Stimulated activated effector memory CD8-positive, alpha-beta T cell treated with anti-CD3 and anti-CD28 coated beads, Interleukin-12 subunit alpha, Interleukin-12 subunit beta, amount 100 ng/mL, for 72 hours (primary cell): ENCODE results near the gene GTF3C5.
"Not testable (repeated sequence)": the region's sequence is repeated elsewhere in the genome, so short reads cannot be mapped to it uniquely, and the experiment has no call there.

ENCODE experiments used
- ATAC-seq: fragments of 150-1000 bp; cut with Tn5 transposase; 2 replicates; pipeline ENCODE4 v1.10.0; 2021
- DNase-seq, 2 donors: peaks; one replicate each; pipeline ENCODE4 v3.0.0; 2021 to 2022; ENCODE audit warnings: low spot score in 2 of 2
- H3K27ac Mint-ChIP-seq: one replicate; pipeline ENCODE4 v1.8.0; 2022; ENCODE audit warnings: mild to moderate bottlenecking, mixed read lengths
- H3K36me3 Mint-ChIP-seq: one replicate; pipeline ENCODE4 v1.8.0; 2022; ENCODE audit warnings: mild to moderate bottlenecking, mixed read lengths
- H3K4me1 Mint-ChIP-seq: one replicate; pipeline ENCODE4 v1.8.0; 2022; ENCODE audit warnings: mixed read lengths
- H3K4me3 Mint-ChIP-seq: one replicate; pipeline ENCODE4 v1.8.0; 2022; ENCODE audit warnings: mild to moderate bottlenecking, mixed read lengths
- H3K9me3 Mint-ChIP-seq: one replicate; pipeline ENCODE4 v1.8.0; 2022; ENCODE audit warnings: mixed read lengths

Gene GTF3C5

GRCh38 chr9:133074111-133074651, 43.4 kb downstream of the GTF3C5 start:
- no peak overlapping the region for H3K4me3 Mint-ChIP-seq
- H3K27ac Mint-ChIP-seq = no peak overlapping the region
- H3K4me1 Mint-ChIP-seq = no peaks in the 10 kb centered on the region
- DNase-seq (no peak), ATAC-seq (no peak)
- H3K9me3 Mint-ChIP-seq = no peaks in the 10 kb centered on the region
- H3K36me3 Mint-ChIP-seq = peaks cover 12% of the 10 kb centered on the region

GRCh38 chr9:133075925-133076630, 45.3 kb downstream of the GTF3C5 start:
- no peak overlapping the region for H3K27ac Mint-ChIP-seq
- peaks cover 5% of the 10 kb centered on the region for H3K36me3 Mint-ChIP-seq
- no peak overlapping the region for H3K4me3 Mint-ChIP-seq
- DNase-seq = no peak
- H3K4me1 Mint-ChIP-seq = no peaks in the 10 kb centered on the region
- no peaks in the 10 kb centered on the region for H3K9me3 Mint-ChIP-seq
- no peak for ATAC-seq

GRCh38 chr9:133076691-133077090, 45.9 kb downstream of the GTF3C5 start:
- DNase-seq = no peak
- peaks cover 2% of the 10 kb centered on the region for H3K36me3 Mint-ChIP-seq
- H3K9me3 Mint-ChIP-seq = no peaks in the 10 kb centered on the region
- H3K4me3 Mint-ChIP-seq = no peak overlapping the region
- no peak for ATAC-seq
- H3K27ac Mint-ChIP-seq = no peak overlapping the region
- no peaks in the 10 kb centered on the region for H3K4me1 Mint-ChIP-seq

DNA sequence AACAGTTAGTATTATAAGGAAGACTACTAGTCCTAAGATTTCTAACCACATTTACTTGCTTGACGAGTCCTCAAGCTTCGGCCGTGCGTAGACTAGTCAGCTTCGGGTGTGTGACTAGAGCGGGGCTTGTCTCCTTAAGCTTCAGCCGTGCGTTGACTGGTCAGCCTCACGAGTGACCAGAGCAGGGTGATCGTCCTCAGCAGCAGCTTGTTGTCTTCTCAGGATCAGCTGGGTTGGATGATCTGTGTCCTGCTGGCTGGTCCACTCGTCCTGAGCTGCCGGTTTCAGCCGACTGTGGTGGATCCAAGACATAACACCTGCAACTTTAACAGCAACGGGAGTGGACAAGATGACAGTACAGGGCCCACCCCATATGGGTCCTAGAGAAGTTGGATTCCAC, 47.7 kb downstream of the GTF3C5 start:
- H3K9me3 Mint-ChIP-seq = no peaks in the 10 kb centered on the region
- no peak overlapping the region for H3K4me3 Mint-ChIP-seq
- no peaks in the 10 kb centered on the region for H3K36me3 Mint-ChIP-seq
- H3K4me1 Mint-ChIP-seq = no peaks in the 10 kb centered on the region
- ATAC-seq (no peak), DNase-seq (no peak)
- H3K27ac Mint-ChIP-seq = no peak overlapping the region

- Mint-ChIP-seq H3K36me3 (no peaks in the 10 kb centered on the region), H3K27ac (peak overlapping the region; percentile 33), H3K9me3 (no peaks in the 10 kb centered on the region), H3K4me3 (no peak overlapping the region), H3K4me1 (no peaks in the 10 kb centered on the region)
- DNase-seq (no peak), ATAC-seq (no peak)
These were observed 49.4 kb downstream of the GTF3C5 start for GRCh38 chr9:133080161-133080560.

DNA sequence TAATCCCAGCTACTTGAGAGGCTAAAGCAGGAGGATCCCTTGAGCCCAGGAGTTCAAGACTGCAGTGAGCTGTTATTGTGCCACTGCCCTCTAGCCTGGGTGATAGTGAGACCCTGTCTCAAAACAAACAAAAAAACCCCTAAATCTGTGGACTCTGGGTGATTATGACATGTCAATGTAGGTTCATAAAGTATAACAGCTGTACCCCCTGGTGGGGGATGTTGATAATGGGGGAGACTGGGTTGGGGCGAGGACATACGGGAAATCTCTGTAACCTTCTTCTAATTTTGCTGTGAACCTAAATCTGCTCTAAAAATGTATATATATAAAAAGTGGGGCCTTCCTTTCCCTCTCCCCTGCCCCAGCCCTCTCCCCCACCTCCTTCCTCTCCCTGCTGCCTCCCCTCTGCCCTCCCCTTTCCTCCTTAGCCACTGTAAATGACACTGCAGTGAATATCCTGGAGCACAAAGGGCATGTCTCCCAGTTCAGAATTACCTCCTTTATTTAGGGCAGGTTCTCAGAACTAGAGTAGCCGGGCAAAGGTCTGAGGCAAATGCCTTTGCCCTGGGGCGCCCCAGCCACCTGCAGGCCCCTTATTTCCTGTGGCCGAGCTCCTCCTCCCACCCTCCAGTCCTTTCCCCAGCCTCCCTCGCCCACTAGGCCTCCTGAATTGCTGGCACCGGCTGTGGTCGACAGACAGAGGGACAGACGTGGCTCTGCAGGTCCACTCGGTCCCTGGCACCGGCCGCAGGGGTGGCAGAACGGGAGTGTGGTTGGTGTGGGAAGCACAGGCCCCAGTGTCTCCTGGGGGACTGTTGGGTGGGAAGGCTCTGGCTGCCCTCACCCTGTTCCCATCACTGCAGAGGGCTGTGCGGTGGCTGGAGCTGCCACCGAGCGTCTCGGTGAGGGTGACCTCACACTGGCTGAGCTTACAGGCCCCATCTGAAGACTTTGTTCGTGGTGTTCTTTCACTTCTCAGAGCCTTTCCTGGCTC, 50.3 kb downstream of the GTF3C5 start:
- not testable (repeated sequence) for H3K4me1 Mint-ChIP-seq, H3K9me3 Mint-ChIP-seq, H3K4me3 Mint-ChIP-seq, H3K27ac Mint-ChIP-seq, ATAC-seq, DNase-seq, H3K36me3 Mint-ChIP-seq

GRCh38 chr9:133081957-133082644, 51.3 kb downstream of the GTF3C5 start:
- H3K4me3 Mint-ChIP-seq, ATAC-seq: not testable (repeated sequence)

GRCh38 chr9:133083688-133084087, 52.9 kb downstream of the GTF3C5 start:
- H3K4me3 Mint-ChIP-seq, H3K27ac Mint-ChIP-seq, DNase-seq, ATAC-seq, H3K9me3 Mint-ChIP-seq, H3K4me1 Mint-ChIP-seq, H3K36me3 Mint-ChIP-seq: not testable (repeated sequence)

More at GRCh38 chr9:133081957-133082644, 51.3 kb downstream of the GTF3C5 start:
- not testable (repeated sequence) for DNase-seq, H3K36me3 Mint-ChIP-seq, H3K9me3 Mint-ChIP-seq, H3K4me1 Mint-ChIP-seq, H3K27ac Mint-ChIP-seq

GRCh38 chr9:133086212-133086860, 55.5 kb downstream of the GTF3C5 start:
- H3K4me1 Mint-ChIP-seq, H3K27ac Mint-ChIP-seq, H3K9me3 Mint-ChIP-seq, H3K4me3 Mint-ChIP-seq, DNase-seq, ATAC-seq, H3K36me3 Mint-ChIP-seq: not testable (repeated sequence)

GRCh38 chr9:133086894-133087293, 56.1 kb downstream of the GTF3C5 start:
- Mint-ChIP-seq H3K4me3 (no peak overlapping the region), H3K9me3 (no peaks in the 10 kb centered on the region), H3K36me3 (no peaks in the 10 kb centered on the region), H3K27ac (no peak overlapping the region), H3K4me1 (no peaks in the 10 kb centered on the region)
- ATAC-seq = no peak
- DNase-seq = no peak

DNA sequence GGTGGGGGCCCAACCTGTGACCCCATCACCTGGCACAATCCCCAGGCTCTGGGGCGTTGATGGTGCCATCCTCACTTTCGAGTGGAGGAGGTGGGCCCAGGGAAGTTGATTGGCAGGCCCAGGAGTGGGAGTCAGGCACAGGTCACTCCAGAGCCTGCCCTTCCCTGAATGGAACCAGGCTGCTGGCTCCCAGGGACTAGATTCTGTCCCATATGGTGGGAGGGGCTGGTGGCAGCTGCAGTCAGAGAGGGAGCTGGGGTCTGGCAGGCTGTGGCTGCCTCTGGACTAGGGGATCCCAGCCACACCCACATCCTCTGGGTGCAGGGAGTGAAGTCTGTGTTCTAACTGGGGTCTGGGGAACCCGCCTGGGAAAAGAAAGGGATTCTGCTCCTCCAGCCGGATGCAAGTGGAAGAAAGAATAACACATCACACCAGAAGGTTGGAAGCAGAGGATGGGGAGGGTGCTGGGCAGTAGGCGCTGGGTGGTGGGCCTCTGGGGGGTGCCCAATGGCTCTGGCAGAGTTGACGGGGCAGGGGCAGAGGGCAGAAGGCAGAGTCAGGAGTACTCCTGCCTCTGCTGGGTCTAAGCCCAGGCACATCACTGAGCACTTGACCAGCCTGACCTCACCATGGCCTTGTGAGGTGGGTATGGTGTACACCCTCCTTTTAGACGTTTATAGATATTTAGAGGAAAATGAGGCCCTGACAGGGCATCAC, 56.8 kb downstream of the GTF3C5 start:
- no peak overlapping the region for H3K4me3 Mint-ChIP-seq
- no peak for DNase-seq
- H3K4me1 Mint-ChIP-seq = no peaks in the 10 kb centered on the region
- H3K36me3 Mint-ChIP-seq = no peaks in the 10 kb centered on the region
- no peaks in the 10 kb centered on the region for H3K9me3 Mint-ChIP-seq
- ATAC-seq = no peak
- no peak overlapping the region for H3K27ac Mint-ChIP-seq

DNA sequence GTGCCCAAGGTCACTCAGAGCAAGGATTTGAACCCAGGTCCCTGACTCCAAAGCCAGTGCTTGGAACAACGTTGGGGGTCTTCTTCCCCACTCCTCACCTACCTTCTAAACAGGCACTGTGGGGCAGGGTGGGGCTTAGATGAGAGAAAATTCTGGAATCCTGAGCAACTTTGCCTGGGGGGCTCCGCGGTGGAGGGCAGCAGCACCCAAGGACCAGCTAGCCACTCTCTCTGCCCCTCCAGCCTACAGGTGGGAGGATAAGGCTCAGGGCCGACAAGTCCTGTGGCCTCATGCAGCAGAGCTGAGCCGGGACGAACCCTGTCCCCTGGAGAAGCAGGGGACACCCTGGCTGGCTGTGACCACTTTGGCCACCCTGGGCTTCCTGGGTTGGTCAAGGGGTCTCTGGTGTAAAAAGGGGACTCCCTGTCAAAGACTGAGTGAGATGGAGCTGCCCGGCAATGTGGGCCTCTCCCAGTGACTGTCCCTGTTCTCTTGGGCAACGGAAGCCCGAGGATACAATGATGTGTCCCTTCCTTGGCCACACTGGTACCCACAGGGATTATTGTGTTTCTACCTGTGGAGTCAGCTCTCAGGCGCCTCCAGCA, 57.5 kb downstream of the GTF3C5 start:
- H3K4me3 Mint-ChIP-seq = no peak overlapping the region
- no peak for ATAC-seq
- DNase-seq = no peak
- no peak overlapping the region for H3K27ac Mint-ChIP-seq
- H3K9me3 Mint-ChIP-seq = no peaks in the 10 kb centered on the region
- H3K4me1 Mint-ChIP-seq = no peaks in the 10 kb centered on the region
- H3K36me3 Mint-ChIP-seq = no peaks in the 10 kb centered on the region

- no peak for ATAC-seq
- no peaks in the 10 kb centered on the region for H3K9me3 Mint-ChIP-seq
- H3K4me1 Mint-ChIP-seq = no peaks in the 10 kb centered on the region
- no peak overlapping the region for H3K27ac Mint-ChIP-seq
- no peak for DNase-seq
- no peak overlapping the region for H3K4me3 Mint-ChIP-seq
- H3K36me3 Mint-ChIP-seq = no peaks in the 10 kb centered on the region
These were observed 58.0 kb downstream of the GTF3C5 start for GRCh38 chr9:133088756-133089155.

GRCh38 chr9:133089271-133089671, 58.5 kb downstream of the GTF3C5 start:
- DNase-seq (no peak), ATAC-seq (no peak)
- H3K4me1 Mint-ChIP-seq = no peaks in the 10 kb centered on the region
- H3K9me3 Mint-ChIP-seq = no peaks in the 10 kb centered on the region
- H3K27ac Mint-ChIP-seq = no peak overlapping the region
- H3K36me3 Mint-ChIP-seq = peaks cover under 1% of the 10 kb centered on the region
- H3K4me3 Mint-ChIP-seq = no peak overlapping the region
